GM23248 (cell line): Measurements from ENCODE around the gene ORM1.

Experiments
- EZH2 ChIP-seq: fragments of 200-600 bp; sonication (generic); IDR thresholded peaks from 2 replicates; pipeline ENCODE4 v1.6.1; 2018; ENCODE audit warnings: antibody characterized with exemption, mild to moderate bottlenecking; ENCODE audit not compliant: insufficient read depth, poor library complexity, severe bottlenecking
- EZH2phosphoT487 ChIP-seq: fragments of 200-600 bp; sonication (generic); IDR thresholded peaks from 2 replicates; pipeline ENCODE4 v1.6.1; 2018; ENCODE audit warnings: antibody characterized with exemption, moderate library complexity, mild to moderate bottlenecking, low read depth; ENCODE audit not compliant: insufficient read depth

- TF ChIP-seq EZH2 = no peak
- no peak for TF ChIP-seq EZH2phosphoT487
Measured at GRCh38 chr9:114350636-114351401, 27.9 kb downstream of the ORM1 start.
